Right forelimb (tissue), 1 donor: ENCODE data around the gene AHR.

Experiments
- DNase-seq: peaks from one replicate; pipeline ENCODE4 v3.0.0-alpha.2; 2018

Gene AHR

DNA sequence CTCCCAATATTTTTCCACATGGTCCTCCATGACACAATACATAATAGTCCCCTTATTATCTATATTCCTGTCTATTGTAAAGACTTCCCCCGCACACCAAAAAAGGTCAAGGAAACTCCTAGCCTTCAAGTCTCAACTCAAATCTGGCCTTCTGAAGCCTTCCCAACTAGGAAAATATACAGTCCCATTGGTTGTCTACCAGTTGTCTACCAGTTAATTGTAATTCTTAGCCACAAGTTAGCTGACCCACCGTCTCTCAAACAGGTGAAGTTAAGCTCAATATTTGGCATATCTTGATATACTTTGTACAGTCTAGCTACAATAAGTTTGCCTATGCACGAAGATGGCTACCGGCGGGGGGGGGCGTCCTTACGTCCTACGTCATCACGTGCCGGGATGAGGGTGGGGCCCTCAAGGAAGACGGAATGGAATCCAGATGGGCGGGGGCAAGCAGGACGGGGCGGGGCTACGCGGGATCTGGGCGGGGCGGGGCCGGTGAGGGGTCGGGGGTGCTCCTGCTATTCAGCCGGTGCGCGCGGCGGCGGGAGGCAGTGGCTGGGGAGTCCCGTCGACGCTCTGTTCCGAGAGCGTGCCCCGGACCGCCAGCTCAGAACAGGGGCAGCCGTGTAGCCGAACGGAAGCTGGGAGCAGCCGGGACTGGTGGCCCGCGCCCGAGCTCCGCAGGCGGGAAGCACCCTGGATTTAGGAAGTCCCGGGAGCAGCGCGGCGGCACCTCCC is at the start of gene AHR:
Gene AHR (plus strand): TSS at position 551 of the 738 bp plus-strand sequence. CDS start 613 bp downstream, outside the sequence.
- peak; percentile 88 for DNase-seq

DNA sequence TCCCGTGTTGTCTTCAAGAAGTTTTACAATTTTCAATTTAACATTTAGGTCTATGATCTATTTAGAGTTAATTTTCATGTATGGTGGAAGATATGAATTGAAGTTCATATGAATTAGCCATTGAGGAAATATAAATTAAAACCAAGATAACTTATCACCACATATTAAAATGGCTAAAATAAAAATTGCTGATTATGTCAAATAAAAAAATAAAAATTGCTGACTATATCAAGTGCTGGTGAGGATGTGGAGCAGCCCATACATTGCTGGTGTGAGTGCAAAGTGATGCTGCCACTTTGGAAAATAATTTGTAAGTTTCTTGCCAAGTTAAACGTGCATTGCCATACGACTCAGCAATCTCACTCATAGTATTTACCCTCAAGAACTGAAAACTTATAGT is 44.6 kb upstream of the AHR start:
- no peak for DNase-seq

GRCh38 chr7:17255926-17256325 is 42.5 kb upstream of the AHR start:
- DNase-seq = no peak

DNA sequence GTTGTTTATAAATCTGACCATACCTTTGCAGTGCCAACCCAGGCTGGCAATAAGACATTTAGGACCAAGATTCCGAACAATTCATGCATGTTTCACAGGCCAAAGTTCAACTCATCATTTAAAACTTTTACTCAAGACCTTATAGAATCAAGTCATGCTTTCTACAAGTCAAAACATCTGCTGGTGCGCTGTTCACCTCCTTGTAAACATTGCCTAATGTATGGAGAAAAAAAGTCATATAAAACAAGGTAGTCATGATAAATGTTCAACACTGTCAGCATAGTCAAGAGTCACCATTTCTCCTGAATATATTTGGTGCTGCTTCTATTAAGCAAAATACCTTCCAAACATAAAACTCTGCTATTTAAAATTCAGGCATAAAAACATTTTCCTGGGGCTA is 42.1 kb upstream of the AHR start:
- no peak for DNase-seq

GRCh38 chr7:17266565-17266964 is 31.9 kb upstream of the AHR start:
- DNase-seq = no peak

DNA sequence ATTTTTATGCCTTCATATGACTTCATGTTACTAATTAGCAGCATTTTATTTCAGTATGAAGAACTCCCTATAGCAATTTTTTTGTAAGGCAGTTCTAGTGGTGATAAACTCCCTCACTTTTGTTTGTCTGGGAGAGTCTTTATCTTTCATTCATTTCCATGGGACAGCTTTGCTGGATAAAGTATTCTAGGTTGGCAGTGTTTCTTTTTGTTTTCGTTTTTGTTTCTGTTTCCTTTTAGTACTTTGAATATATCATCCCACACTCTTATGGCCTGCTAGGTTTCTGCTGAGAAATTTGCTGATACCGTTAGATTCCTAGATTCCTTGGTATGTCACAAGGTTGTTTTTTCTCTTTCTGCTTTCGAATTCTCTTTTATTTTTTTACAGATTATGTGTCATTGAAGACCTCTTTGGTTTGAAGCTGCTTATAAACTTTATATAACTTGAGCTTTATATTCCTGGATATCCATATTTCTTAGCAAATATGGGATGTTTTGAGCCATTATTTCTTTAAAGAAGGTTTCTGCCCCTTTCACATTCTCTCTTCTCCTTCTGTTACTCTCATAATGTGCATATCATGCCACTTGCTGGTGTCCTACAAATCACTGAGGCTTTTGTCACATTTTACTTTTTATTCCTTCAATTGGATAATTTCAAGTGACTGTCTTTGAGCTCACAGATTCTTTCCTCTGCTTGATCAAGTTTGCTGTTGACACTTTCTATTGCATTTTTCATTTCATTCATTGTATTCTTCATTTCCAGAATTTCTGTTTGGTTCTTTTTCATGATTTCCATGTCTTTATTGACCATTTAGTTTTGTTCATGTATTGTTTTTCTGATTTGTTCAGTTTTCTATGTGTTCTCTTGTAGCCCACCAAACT is 28.9 kb upstream of the AHR start:
- DNase-seq = no peak

GRCh38 chr7:17274551-17275245 is 23.8 kb upstream of the AHR start:
- no peak for DNase-seq

DNA sequence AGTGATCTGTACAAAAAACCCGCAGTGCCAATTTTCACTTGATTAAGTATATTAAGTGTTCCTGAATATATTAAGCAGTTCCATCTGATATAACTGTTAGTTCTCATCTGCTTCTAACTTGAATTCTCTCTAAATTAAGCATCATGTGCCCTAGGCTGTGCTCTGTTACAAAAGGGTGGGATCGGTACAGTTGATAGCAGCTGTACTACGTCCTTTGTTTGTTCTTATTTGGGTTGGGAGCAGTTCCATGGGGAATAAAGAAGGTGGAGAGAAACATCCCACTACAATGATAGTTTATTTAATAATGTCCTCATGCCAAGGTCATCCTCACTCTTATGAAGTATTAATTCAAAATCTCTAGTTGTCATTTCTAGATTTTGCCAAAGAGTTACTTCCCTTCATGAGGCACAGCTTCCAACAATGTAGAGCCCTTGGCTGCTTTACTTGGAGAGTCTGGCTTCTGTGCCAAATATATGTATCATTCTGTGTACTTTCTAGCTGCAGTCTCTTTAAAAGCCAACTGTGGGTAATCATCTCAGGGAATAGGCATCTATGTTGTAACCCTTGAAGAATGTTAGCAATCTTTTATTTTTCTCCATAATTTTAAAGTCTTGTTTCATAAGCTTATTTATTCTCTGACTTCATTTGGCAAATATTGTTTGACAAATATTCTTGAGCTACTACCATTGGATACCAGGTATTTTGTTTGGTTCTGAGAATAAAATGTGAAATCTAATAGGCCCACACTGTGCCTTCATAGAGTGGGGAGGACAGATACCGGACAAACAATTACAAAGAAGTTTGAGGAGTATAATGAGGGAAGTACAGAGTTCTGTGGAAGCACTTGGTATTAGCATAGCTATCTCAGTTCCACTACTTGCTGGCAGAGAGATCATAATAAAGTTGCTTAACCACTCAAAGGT is 22.4 kb upstream of the AHR start:
- no peak for DNase-seq

GRCh38 chr7:17279061-17279460 is 19.4 kb upstream of the AHR start:
- DNase-seq = no peak

DNA sequence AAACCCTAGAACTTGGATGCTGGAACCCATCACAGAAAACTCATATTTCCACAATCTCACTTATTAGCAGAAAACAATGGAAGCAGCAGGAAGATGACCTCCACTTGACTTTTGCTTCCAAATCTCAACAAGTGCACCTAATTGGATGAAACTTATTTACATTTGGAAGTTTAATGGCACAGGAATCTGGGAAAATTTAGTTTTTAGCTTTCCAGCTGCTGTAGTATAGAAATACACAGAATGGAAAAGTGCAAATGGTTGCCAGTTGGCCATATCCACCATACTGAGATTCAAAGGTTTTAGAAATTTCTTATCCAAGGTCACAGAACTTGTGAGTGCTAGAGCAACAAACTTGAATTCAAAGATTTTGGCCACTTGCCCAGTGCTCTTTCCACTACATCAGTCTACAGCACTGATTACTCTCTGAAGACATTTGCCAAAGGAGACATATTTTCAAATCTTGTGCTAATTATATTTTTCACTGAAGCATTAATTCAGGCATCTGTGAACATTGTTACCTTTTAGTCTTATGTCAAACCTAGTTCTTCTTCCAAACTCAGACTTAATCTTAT is 9.3 kb upstream of the AHR start:
- DNase-seq = peak; percentile 49

- DNase-seq = no peak
Observed at GRCh38 chr7:17292843-17293242, 5.6 kb upstream of the AHR start.

- DNase-seq = no peak
Observed at GRCh38 chr7:17293481-17293880, 5.0 kb upstream of the AHR start.

DNA sequence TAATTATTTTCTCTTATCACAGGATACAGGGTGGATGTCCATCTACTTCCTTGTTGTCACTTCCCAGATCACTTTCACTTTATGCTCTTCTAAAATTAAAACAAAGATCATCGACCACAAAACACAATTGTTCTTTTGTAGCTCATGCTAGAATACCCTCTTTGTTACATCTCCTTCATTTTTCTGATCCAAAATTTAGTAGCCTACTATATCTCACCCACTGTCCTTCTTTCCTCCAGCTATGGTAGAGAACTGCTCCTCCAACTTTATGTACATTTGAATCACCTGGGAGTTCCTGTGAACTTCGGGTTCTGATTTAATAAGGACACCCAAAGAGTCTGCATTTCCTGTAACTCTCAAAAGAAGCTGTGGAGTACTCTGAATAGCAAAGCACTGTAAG is 1.2 kb upstream of the AHR start:
- DNase-seq = no peak

DNA sequence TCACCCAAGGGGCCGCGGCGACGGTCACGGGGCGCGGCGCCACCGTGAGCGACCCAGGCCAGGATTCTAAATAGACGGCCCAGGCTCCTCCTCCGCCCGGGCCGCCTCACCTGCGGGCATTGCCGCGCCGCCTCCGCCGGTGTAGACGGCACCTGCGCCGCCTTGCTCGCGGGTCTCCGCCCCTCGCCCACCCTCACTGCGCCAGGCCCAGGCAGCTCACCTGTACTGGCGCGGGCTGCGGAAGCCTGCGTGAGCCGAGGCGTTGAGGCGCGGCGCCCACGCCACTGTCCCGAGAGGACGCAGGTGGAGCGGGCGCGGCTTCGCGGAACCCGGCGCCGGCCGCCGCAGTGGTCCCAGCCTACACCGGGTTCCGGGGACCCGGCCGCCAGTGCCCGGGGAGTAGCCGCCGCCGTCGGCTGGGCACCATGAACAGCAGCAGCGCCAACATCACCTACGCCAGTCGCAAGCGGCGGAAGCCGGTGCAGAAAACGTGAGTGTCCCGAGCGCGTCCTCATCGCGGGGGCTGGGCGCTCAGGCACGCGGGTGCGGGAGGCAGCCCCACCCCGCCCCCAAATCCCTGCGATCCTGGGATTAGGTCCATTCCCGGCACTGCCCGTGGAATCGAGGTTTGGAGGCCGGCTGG is 509 bp downstream of the AHR start:
- peak; percentile 63 for DNase-seq

DNA sequence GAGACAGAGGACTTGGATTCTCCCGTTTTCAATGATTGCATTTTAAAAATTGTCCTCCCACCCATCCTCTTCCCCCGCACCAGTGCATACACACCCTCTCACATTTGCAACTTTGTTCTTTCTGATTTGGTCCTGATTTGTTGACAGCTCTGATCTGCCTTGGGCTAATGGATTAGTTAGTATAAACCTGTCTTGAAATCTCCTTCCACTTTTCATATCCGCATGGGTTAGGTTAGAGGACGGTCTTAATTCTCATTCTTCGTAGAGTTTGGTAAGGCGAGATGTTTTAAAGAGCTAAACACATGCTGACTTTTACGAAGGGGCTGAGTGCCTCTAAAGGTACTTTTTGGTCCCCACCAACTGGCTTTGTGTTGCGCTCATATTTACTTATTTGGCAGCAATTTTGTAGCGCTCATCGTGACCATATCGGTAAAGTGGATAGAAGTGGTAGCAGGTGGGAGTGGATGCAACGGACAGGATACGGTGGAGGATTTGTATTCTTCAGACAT is 1.1 kb downstream of the AHR start:
- peak; percentile 44 for DNase-seq

DNA sequence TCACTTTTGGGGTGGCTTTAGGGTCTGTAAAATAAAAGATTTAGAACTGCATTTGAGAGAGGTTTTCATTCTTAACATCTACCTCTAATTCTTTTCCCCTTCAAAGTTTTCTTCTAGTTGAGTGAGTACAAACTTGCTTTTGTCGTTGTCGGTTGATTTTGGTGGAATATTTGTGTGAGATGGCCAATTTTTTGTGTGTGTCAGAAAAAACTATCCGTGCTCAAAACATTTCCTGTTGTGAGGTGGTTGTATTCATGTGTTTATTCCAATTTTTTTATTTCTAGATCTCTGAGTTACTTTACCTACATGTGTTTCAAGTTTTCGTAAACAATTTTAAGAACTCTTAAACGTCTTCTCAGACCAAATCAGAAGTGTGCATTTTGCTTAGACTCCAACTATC is 1.6 kb downstream of the AHR start:
- no peak for DNase-seq

DNA sequence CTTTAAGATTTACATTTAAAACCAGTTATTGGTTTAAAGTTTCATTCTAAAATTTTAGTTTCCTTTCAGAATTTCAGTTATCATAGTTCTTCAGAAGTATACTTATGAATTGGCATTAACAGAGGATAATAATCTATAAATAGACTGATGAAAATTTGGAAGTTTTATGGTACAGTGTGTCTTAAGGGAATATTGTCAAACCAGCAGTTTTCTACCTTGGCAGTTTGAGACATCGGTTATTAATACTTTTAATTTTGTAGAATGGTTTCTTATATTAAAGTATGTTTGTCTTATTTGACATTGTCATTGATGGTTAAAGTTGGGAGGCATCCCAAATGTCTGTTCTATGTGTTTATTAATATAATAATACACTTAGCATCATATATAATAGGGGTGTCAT is 2.0 kb downstream of the AHR start:
- no peak for DNase-seq

DNA sequence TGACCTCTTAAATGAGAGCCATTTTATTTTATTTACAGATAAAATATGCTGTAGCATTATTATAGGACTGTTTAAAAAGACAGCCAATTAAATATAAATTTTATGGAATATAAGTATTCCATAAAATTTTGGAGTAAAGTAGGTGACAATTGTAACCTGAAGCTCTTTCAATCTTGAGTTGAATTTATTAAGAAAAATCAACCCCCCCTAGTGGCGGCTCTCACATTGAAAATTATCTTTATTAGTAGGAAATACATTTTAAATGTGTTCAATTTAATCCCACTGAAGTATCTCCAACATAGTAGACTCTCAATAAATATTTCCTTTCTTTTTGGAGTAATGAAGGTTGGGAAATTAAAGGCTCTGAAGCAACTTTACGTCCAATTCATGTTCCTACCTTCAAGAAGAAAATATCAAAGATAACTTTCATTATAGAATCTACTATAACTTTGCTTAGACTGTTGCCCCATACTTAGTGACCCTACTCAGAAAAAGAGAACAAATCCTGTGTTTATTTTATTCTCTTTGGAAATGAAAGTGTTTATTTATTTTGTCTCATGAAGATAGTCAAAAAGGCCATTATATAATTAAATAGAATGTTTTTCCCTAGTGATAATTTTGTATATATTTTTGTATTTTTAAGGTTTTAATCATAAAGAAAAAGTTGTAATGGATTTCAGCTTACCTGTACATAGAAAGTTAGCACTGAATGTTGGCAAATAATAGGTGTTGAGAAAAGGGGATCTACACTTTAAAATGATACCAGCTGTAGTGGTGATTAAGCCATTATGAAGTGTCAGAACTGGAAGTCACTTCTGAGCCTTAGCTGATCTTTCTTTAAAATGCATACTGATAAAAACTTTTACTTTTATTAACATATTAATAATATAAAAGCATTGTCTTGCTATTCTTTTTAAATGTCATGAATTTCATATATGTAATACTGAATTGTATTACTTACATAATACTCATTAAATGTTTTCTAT is 3.3 kb downstream of the AHR start:
- no peak for DNase-seq

DNA sequence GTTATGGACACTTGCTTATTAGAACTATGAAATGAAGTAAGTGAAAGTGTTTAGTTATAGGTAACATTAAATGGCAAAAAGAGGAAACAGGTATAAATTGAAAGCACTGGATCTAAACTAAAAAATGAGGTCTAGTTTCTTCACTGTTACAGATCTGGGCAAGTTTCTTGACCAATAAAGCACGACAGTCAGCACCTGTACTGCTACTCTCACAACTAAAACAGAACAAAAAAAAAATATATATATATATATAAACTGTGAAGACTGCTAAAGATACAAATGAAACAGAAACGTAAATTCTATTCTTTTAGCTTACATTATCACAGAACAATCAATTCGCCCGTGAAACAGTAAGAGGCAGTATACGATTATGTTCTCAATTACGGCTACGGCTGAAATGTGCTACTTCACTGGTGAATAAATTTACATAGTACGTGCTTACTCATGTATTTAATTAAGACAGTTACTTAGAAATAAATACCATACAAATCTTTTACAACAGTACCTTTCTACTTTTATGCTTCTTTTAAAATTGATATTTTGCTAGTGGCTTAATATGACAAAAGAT is 4.2 kb downstream of the AHR start:
- no peak for DNase-seq

DNA sequence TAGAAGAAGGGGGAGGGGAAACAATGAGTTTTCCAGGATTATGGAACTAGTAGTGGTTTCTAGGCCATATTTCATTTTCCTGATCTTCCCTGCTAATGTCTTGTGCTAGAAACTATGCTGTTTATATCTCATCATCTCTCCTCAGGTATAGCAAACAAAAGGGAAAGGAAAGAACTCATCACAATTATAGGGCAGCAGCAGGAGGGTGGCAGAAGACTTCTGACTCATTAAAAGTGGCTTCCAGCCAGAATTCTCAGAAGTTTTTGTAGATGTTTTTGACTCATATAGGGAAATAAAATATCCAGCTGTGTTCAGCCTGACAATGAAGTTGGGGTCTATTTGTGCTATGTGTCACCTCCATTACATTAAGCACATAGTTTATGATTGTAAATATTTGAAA is 6.5 kb downstream of the AHR start:
- no peak for DNase-seq
